Keratinocyte (primary cell): Measurements from ENCODE around the gene GEMIN5. TPM values are rescaled to one million over a fixed set of nuclear protein-coding genes. Genes with fewer than 3 reads are reported as not detected.

ENCODE experiments used
- DNase-seq: peaks from one replicate; pipeline ENCODE4 v3.0.0-alpha.2; 2011; ENCODE audit warnings: low read depth, missing footprints, low spot score
- FAIRE-seq: peaks from 2 replicates; lab custom pipeline; 2011; peaks lifted over from hg19 to GRCh38; lab: Jason Lieb, UNC
- H2AFZ ChIP-seq: 2 replicates; pipeline ENCODE4 v1.6.0; 2012; ENCODE audit warnings: low read length, control low read depth, inconsistent platforms; ENCODE audit not compliant: control insufficient read depth
- H3K27ac ChIP-seq: 2 replicates; pipeline ENCODE4 v1.5.1; 2011; ENCODE audit warnings: low read length; ENCODE audit not compliant: control insufficient read depth, insufficient read depth
- H3K27me3 ChIP-seq: 3 replicates; pipeline ENCODE4 v1.6.0; 2011; ENCODE audit warnings: low read length; ENCODE audit not compliant: control insufficient read depth, insufficient read depth; ENCODE audit errors: extremely low read depth
- H3K36me3 ChIP-seq, 2 experiments: 2 replicates in 1 of 2; 3 replicates in 1 of 2; pipeline ENCODE4 v1.5.1; 2011; ENCODE audit warnings: low read length in 2 of 2, mild to moderate bottlenecking in 1 of 2; ENCODE audit not compliant: control insufficient read depth in 2 of 2, insufficient read depth in 2 of 2; ENCODE audit errors: extremely low read depth in 1 of 2
- H3K4me1 ChIP-seq: 3 replicates; pipeline ENCODE4 v1.5.1; 2011; ENCODE audit warnings: low read length; ENCODE audit not compliant: control insufficient read depth, insufficient read depth; ENCODE audit errors: extremely low read depth
- H3K4me2 ChIP-seq: 3 replicates; pipeline ENCODE4 v1.6.0; 2011; ENCODE audit warnings: low read depth, low read length; ENCODE audit not compliant: control insufficient read depth, insufficient read depth; ENCODE audit errors: extremely low read depth
- H3K4me3 ChIP-seq, 3 experiments: fragments of 200-600 bp in 1 of 3; sonication (generic) in 1 of 3; 2 replicates in 2 of 3; 3 replicates in 1 of 3; pipeline ENCODE4 v1.5.1; 2011 to 2016; ENCODE audit warnings: low read length in 3 of 3, mild to moderate bottlenecking in 3 of 3, control low read depth in 2 of 3, inconsistent platforms in 1 of 3, low read depth in 1 of 3, mixed read lengths in 1 of 3, mixed run types in 1 of 3, moderate library complexity in 1 of 3; ENCODE audit not compliant: control insufficient read depth in 2 of 3, insufficient read depth in 2 of 3; ENCODE audit errors: extremely low read depth in 1 of 3
- H3K79me2 ChIP-seq: 2 replicates; pipeline ENCODE4 v1.6.0; 2012; ENCODE audit warnings: low read length; ENCODE audit not compliant: control insufficient read depth, insufficient read depth
- H3K9ac ChIP-seq: 3 replicates; pipeline ENCODE4 v1.6.0; 2011; ENCODE audit warnings: low read length; ENCODE audit not compliant: control insufficient read depth, insufficient read depth; ENCODE audit errors: extremely low read depth
- H3K9me1 ChIP-seq: 3 replicates; pipeline ENCODE4 v1.6.0; 2011; ENCODE audit warnings: low read length; ENCODE audit not compliant: control insufficient read depth, insufficient read depth; ENCODE audit errors: extremely low read depth
- H3K9me3 ChIP-seq: 2 replicates; pipeline ENCODE4 v1.5.1; 2012; ENCODE audit warnings: low read depth, low read length; ENCODE audit not compliant: control insufficient read depth
- H4K20me1 ChIP-seq: 3 replicates; pipeline ENCODE4 v1.6.0; 2011; ENCODE audit warnings: low read length; ENCODE audit not compliant: control insufficient read depth, insufficient read depth; ENCODE audit errors: extremely low read depth
- CTCF ChIP-seq, 3 experiments: IDR thresholded peaks in 1 of 3; conservative IDR thresholded peaks in 1 of 3; optimal IDR thresholded peaks in 1 of 3; 2 replicates in 2 of 3; 3 replicates in 1 of 3; pipeline versions ENCODE3 to v1.5.1; 2011; ENCODE audit warnings: low read length in 3 of 3, mild to moderate bottlenecking in 3 of 3, moderate library complexity in 2 of 3, control low read depth in 1 of 3, inconsistent platforms in 1 of 3; ENCODE audit not compliant: insufficient read depth in 2 of 3; ENCODE audit errors: extremely low read depth in 1 of 3
- EZH2 ChIP-seq: IDR thresholded peaks from one replicate; pipeline ENCODE4 v1.6.1; 2012; ENCODE audit warnings: inconsistent platforms, mild to moderate bottlenecking, low read length, moderate library complexity
- dilution Hi-C: fragments of 300-500 bp; cut with MboI; formaldehyde crosslinking; loops from one replicate; pipeline ENCODE4 v1.7.0; 2020; ENCODE audit warnings: low sequenced_read_pairs; ENCODE audit not compliant: extremely low pct_ligation_motif_present
- polyA plus RNA-seq, 5 experiments: library from polyadenylated mRNA; depleted of rRNA in 3 of 5; stranded (reverse) in 3 of 5; stranded (forward) in 1 of 5; unstranded in 1 of 5; fragments of >200 nt; gene quantifications; 1 replicate in 1 of 5; 2 replicates in 3 of 5; 3 replicates in 1 of 5; pipeline versions ENCODE4 v1.2.1 to v1.2.3, GENCODE V29; 2011 to 2012; ENCODE audit warnings: missing spikeins in 2 of 5, low read depth in 1 of 5, low replicate concordance in 1 of 5

GEMIN5 gene
- polyA plus RNA-seq, 1 donor (not counting 4 experiments of a cell fraction or from before 2014, with no cell fraction given), result 12.5 TPM

- H3K9me3 ChIP-seq, result no peaks in the 10 kb centered on the region
- no peaks in the 10 kb centered on the region for H3K27me3 ChIP-seq
- no peaks in the 10 kb centered on the region for H3K9me1 ChIP-seq
- no peaks in the 10 kb centered on the region for H4K20me1 ChIP-seq
- TF ChIP-seq EZH2, result no peak
- TF ChIP-seq CTCF (optimal IDR thresholded peaks at IDR 0.05 in 1 of 3, IDR thresholded peaks at IDR 0.05 in 1 of 3, conservative IDR thresholded peaks at IDR 0.05 in 1 of 3; ENCODE audit: extremely low read depth in 1 of 3, insufficient read depth in 2 of 3, low read length in 3 of 3), result no peak
- H3K79me2 ChIP-seq, result peaks cover 67% of the 10 kb centered on the region
- dilution Hi-C loops, result no loop called here
- H3K4me3 ChIP-seq, result no peak overlapping the region
- H3K4me2 ChIP-seq, result no peak overlapping the region
- no peak for FAIRE-seq
- H3K27ac ChIP-seq, result no peak overlapping the region
- peaks cover 12% of the 10 kb centered on the region for H3K4me1 ChIP-seq
- DNase-seq, result no peak
- peaks cover 4 to 20% of the 10 kb centered on the region in 2 experiments for H3K36me3 ChIP-seq
- no peak overlapping the region for H2AFZ ChIP-seq
- no peak overlapping the region for H3K9ac ChIP-seq
Observed at GRCh38 chr5:154862766-154863165, 75.2 kb downstream of the GEMIN5 start.

GRCh38 chr5:154861946-154862345 is 76.1 kb downstream of the GEMIN5 start:
- Histone ChIP-seq H3K9me3 (no peaks in the 10 kb centered on the region), H3K4me2 (no peak overlapping the region), H3K36me3 (peaks cover 4 to 20% of the 10 kb centered on the region in 2 experiments), H3K27me3 (no peaks in the 10 kb centered on the region), H4K20me1 (no peaks in the 10 kb centered on the region), H3K79me2 (peaks cover 67% of the 10 kb centered on the region), H3K9me1 (no peaks in the 10 kb centered on the region), H3K9ac (no peak overlapping the region), H3K4me1 (peaks cover 16% of the 10 kb centered on the region), H2AFZ (no peak overlapping the region), H3K4me3 (no peak overlapping the region), H3K27ac (no peak overlapping the region)
- FAIRE-seq (no peak), DNase-seq (no peak)
- dilution Hi-C loops, result no loop called here
- TF ChIP-seq EZH2, result no peak
- TF ChIP-seq CTCF (optimal IDR thresholded peaks at IDR 0.05 in 1 of 3, IDR thresholded peaks at IDR 0.05 in 1 of 3, conservative IDR thresholded peaks at IDR 0.05 in 1 of 3; ENCODE audit: extremely low read depth in 1 of 3, insufficient read depth in 2 of 3, low read length in 3 of 3), result no peak
